Measurements from ENCODE around the gene HERC3. TPM values are rescaled to one million over a fixed set of nuclear protein-coding genes. Genes with fewer than 3 reads are reported as not detected.

Gene HERC3
- total and polyA plus RNA-seq, 2 donors from 2014 or later, result 6.3 to 58.4 TPM

DNA sequence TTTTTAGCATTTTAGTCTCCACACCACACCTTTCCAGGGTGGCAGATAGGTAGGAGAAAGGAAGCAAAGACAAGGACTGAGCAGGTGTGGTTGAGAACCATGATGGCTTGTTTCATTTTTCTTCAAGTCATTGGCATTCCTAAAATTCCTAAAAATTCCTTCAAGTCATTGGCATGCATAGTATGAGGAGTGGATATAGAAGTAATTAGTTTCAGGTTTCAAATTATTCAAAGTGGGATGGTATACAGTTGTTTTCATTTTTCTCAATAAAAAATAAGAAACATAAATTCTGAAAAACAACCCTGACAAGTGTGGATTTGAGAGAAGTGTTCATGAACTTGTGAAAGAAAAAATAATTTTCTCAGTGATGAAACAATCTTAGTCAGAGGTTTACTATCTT lies 22.3 kb upstream of the HERC3 start:
- no peak overlapping the region for H3K27ac ChIP-seq (ENCODE audit: low read depth in 2 of 2, low read length in 2 of 2)
- FAIRE-seq (no peak), DNase-seq (no peak)
- H3K4me3 ChIP-seq (ENCODE audit: low read length in 3 of 3), result no peak overlapping the region
- intact Hi-C loops (cut with DNase I), result no loop called here
- TF ChIP-seq CTCF (IDR thresholded peaks at IDR 0.05; ENCODE audit: borderline replicate concordance, extremely low read depth, insufficient read depth), result no peak
- H3K27me3 ChIP-seq (ENCODE audit: control insufficient read depth, insufficient read depth, low read length), result no peaks in the 10 kb centered on the region
- no peaks in the 10 kb centered on the region for H3K4me1 ChIP-seq (ENCODE audit: control insufficient read depth in 2 of 3, insufficient read depth in 2 of 3, low read depth in 1 of 3, low read length in 3 of 3)
- no peaks in the 10 kb centered on the region for H3K9me3 ChIP-seq (ENCODE audit: control insufficient read depth in 2 of 3, insufficient read depth in 1 of 3, low read length in 3 of 3)
- no peaks in the 10 kb centered on the region for H3K36me3 ChIP-seq (ENCODE audit: control insufficient read depth in 2 of 3, insufficient read depth in 3 of 3, low read length in 3 of 3)
- no peak overlapping the region for H3K9ac ChIP-seq (ENCODE audit: low read length in 3 of 3)

- H3K9ac ChIP-seq (ENCODE audit: low read length in 3 of 3), result no peak overlapping the region
- intact Hi-C loops (cut with DNase I), result no loop called here
- H3K36me3 ChIP-seq (ENCODE audit: control insufficient read depth in 2 of 3, insufficient read depth in 3 of 3, low read length in 3 of 3), result no peaks in the 10 kb centered on the region
- FAIRE-seq (no peak), DNase-seq (peak in 1 of 5 donors; percentile 28)
- TF ChIP-seq CTCF (IDR thresholded peaks at IDR 0.05; ENCODE audit: borderline replicate concordance, extremely low read depth, insufficient read depth), result no peak
- no peak overlapping the region for H3K4me3 ChIP-seq (ENCODE audit: low read length in 3 of 3)
- no peaks in the 10 kb centered on the region for H3K9me3 ChIP-seq (ENCODE audit: control insufficient read depth in 2 of 3, insufficient read depth in 1 of 3, low read length in 3 of 3)
- no peak overlapping the region for H3K27ac ChIP-seq (ENCODE audit: low read depth in 2 of 2, low read length in 2 of 2)
- no peaks in the 10 kb centered on the region for H3K4me1 ChIP-seq (ENCODE audit: control insufficient read depth in 2 of 3, insufficient read depth in 2 of 3, low read depth in 1 of 3, low read length in 3 of 3)
- no peaks in the 10 kb centered on the region for H3K27me3 ChIP-seq (ENCODE audit: control insufficient read depth, insufficient read depth, low read length)
Observed at GRCh38 chr4:88573276-88573980, 18.9 kb upstream of the HERC3 start.

- H3K36me3 ChIP-seq (ENCODE audit: control insufficient read depth in 2 of 3, insufficient read depth in 3 of 3, low read length in 3 of 3), result no peaks in the 10 kb centered on the region
- FAIRE-seq, result no peak
- H3K9ac ChIP-seq (ENCODE audit: low read length in 3 of 3), result no peak overlapping the region
- H3K4me1 ChIP-seq (ENCODE audit: control insufficient read depth in 2 of 3, insufficient read depth in 2 of 3, low read depth in 1 of 3, low read length in 3 of 3), result no peaks in the 10 kb centered on the region
- no peaks in the 10 kb centered on the region for H3K27me3 ChIP-seq (ENCODE audit: control insufficient read depth, insufficient read depth, low read length)
- H3K4me3 ChIP-seq (ENCODE audit: low read length in 3 of 3), result no peak overlapping the region
- intact Hi-C loops (cut with DNase I), result no loop called here
- peak in 2 of 5 donors; percentile 46 to 74 for DNase-seq
- TF ChIP-seq CTCF (IDR thresholded peaks at IDR 0.05; ENCODE audit: borderline replicate concordance, extremely low read depth, insufficient read depth), result no peak
- H3K9me3 ChIP-seq (ENCODE audit: control insufficient read depth in 2 of 3, insufficient read depth in 1 of 3, low read length in 3 of 3), result no peaks in the 10 kb centered on the region
- no peak overlapping the region for H3K27ac ChIP-seq (ENCODE audit: low read depth in 2 of 2, low read length in 2 of 2)
Observed at GRCh38 chr4:88573995-88574394, 18.3 kb upstream of the HERC3 start.

GRCh38 chr4:88575186-88575585 lies 17.1 kb upstream of the HERC3 start:
- H3K27me3 ChIP-seq (ENCODE audit: control insufficient read depth, insufficient read depth, low read length), result no peaks in the 10 kb centered on the region
- no peak for FAIRE-seq

More at GRCh38 chr4:88575186-88575585, 17.1 kb upstream of the HERC3 start:
- H3K9ac ChIP-seq (ENCODE audit: low read length in 3 of 3), result no peak overlapping the region
- TF ChIP-seq CTCF (IDR thresholded peaks at IDR 0.05; ENCODE audit: borderline replicate concordance, extremely low read depth, insufficient read depth), result no peak
- intact Hi-C loops (cut with DNase I), result no loop called here
- no peaks in the 10 kb centered on the region for H3K36me3 ChIP-seq (ENCODE audit: control insufficient read depth in 2 of 3, insufficient read depth in 3 of 3, low read length in 3 of 3)
- H3K9me3 ChIP-seq (ENCODE audit: control insufficient read depth in 2 of 3, insufficient read depth in 1 of 3, low read length in 3 of 3), result no peaks in the 10 kb centered on the region
- no peak overlapping the region for H3K4me3 ChIP-seq (ENCODE audit: low read length in 3 of 3)
- no peak overlapping the region for H3K27ac ChIP-seq (ENCODE audit: low read depth in 2 of 2, low read length in 2 of 2)
- no peaks in the 10 kb centered on the region for H3K4me1 ChIP-seq (ENCODE audit: control insufficient read depth in 2 of 3, insufficient read depth in 2 of 3, low read depth in 1 of 3, low read length in 3 of 3)
- DNase-seq, result no peak

Measured in kidney (tissue), 14 donors.